ENCODE results near the gene ACOXL.

The ACOXL gene

DNA sequence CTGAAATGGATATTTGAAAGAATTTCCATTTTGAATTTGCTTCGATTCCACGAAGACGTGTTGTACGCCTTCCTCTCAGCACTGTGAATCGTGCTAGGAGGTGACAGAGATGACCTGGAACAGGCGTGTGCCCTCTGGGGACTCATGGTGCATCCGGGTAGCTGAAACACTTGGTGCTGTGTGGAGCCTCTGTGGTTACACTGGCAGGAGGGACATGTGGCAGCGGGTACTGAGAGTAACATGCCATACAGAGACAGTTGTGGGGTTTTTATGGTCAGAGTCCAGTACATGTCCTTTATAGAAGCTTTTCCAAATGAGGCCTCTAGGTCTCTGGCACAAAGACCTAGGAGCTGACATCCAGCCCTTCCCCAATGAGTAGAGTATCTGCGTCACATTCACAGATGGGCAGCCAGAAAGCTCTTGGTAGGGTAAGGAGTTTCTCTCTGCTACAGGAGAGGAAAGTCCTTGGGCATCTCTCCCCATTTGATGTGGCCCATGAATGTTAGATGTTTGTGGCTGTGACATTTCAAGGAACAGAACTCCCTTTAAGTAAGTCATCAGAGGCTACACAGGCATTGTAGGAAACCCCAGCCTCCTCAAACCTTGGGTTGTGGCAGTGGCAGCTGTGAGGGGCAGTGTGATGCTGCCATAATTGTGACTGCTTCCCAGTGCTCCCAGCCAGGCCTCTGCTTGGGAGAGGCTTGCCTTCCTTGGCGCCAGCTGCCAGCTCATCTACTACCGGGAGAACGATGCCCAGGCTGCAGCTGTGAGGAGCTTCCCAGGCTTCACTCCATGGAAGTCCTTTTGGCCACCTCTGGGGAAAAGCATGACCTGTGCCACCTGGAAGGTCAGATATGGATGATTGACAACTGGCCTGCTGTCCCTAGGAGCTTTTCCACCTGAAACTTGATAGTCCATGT lies 80.6 kb downstream of the ACOXL start:
- H3K4me3 ChIP-seq (ENCODE audit: low read depth, low read length): no peak overlapping the region
- TF ChIP-seq, protein P1, sequence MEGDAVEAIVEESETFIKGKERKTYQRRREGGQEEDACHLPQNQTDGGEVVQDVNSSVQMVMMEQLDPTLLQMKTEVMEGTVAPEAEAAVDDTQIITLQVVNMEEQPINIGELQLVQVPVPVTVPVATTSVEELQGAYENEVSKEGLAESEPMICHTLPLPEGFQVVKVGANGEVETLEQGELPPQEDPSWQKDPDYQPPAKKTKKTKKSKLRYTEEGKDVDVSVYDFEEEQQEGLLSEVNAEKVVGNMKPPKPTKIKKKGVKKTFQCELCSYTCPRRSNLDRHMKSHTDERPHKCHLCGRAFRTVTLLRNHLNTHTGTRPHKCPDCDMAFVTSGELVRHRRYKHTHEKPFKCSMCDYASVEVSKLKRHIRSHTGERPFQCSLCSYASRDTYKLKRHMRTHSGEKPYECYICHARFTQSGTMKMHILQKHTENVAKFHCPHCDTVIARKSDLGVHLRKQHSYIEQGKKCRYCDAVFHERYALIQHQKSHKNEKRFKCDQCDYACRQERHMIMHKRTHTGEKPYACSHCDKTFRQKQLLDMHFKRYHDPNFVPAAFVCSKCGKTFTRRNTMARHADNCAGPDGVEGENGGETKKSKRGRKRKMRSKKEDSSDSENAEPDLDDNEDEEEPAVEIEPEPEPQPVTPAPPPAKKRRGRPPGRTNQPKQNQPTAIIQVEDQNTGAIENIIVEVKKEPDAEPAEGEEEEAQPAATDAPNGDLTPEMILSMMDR (IDR thresholded peaks at IDR 0.05; ENCODE audit: borderline replicate concordance, insufficient read depth, low read depth, low read length): no peak

- no peak overlapping the region for H3K4me3 ChIP-seq (ENCODE audit: low read depth, low read length)
- TF ChIP-seq, protein P1 (IDR thresholded peaks at IDR 0.05; ENCODE audit: borderline replicate concordance, insufficient read depth, low read depth, low read length): no peak
These were observed 81.5 kb downstream of the ACOXL start for GRCh38 chr2:110813896-110814295.

DNA sequence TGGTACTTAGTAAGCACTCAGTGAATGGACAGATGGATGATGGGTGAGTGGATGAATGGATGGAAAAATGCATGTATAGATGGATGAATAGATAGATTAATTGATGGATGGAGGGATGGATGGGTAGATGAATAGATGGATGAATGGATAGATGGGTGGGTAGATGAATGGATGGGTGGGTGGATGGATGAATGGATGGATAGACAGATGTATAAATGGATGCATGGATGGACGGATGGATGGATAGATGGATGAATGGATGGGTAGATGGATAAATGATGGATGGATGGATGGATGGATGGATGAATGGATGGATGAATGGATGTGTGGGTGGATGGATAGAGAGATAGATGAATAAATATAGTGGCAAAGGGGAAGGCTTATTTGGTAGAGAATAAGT lies 83.6 kb downstream of the ACOXL start:
- TF ChIP-seq, protein P1 (IDR thresholded peaks at IDR 0.05; ENCODE audit: borderline replicate concordance, insufficient read depth, low read depth, low read length): no peak
- no peak overlapping the region for H3K4me3 ChIP-seq (ENCODE audit: low read depth, low read length)

DNA sequence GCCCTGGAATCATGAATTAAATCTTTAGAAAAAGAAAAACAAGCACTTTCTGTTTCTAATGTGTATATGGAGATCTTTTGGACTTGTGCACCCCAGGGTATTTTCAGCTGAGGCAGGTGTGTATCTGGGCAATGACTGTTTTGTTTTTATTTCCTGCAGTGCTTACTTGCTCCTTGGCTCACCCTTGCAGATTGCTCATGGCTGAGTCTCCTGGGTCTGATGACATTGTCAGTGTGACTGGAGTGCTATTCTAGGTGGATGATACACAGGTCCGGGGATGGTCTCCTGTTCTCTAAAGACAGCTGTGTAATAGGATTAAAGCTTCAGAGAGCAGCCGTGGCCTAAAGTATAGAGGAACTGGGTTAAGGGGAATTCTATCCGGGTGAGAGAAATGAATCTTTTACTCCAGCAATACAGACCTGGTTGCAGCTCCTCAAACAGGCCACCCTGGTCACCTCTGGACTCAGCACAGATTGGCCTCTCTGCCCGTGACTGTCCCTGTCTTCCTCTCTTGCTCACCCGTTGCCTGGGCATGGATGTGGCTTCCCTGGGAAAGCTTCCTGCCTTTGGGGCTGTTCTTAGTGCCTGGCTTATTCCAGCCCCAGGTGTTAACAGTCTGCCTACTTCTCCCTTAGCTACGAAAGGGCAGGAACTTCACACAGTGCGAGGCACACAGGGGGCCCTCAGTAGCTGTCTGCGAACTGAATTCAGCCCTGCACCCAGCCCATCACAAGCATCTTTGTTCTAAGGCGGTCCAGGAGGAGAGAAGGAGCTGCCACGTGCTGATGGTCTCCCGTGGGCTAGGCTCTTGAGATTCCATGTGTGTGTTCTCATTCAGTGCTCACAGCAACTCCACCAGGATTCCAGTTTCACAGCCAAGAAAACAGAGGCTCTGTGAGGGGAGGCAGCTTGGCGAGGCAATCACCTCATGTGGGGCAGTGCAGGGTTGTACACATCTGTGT lies 84.3 kb downstream of the ACOXL start:
- TF ChIP-seq, protein P1 (IDR thresholded peaks at IDR 0.05; ENCODE audit: borderline replicate concordance, insufficient read depth, low read depth, low read length): no peak
- H3K4me3 ChIP-seq (ENCODE audit: low read depth, low read length): no peak overlapping the region

DNA sequence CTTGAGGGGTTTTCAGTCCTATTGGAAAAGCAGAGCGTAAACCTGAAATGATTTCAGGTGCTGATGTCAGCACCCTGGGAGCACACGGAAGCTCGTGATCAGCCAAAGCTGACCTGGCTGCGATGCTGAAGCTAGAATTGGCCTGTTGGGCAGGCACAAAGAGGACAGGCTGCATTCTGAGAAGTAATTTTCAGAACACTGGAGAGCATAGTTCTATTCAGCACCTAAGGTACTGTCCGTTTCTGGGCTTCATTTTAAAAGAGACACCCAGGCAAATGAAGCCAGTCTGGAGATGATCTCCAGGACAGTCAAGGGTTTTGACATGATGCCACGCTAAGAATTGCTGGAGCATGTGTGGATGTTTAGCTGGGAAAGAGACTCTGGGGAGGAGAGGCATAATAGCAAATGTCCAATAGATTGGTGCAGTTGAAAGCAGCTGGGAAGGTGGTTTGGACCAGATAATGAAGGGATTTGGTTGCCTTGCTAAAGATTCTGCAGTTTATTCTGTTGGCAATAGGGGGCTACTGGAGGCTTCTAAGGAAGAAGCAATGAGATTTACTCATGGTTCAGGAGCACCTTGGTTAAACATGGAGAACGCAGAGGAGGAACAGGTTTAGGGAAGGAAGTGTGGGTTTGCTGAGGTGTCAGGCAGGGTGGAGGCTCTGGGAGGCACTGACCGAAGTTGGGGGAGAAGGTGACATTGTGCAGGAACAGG lies 86.6 kb downstream of the ACOXL start:
- TF ChIP-seq, protein P1 (IDR thresholded peaks at IDR 0.05; ENCODE audit: borderline replicate concordance, insufficient read depth, low read depth, low read length): 0 out of 2 replicates have a peak, but pooled peaks have one; percentile 15
- no peak overlapping the region for H3K4me3 ChIP-seq (ENCODE audit: low read depth, low read length)

- TF ChIP-seq, protein P1 (IDR thresholded peaks at IDR 0.05; ENCODE audit: borderline replicate concordance, insufficient read depth, low read depth, low read length): no peak
- no peak overlapping the region for H3K4me3 ChIP-seq (ENCODE audit: low read depth, low read length)
These were observed 87.3 kb downstream of the ACOXL start for GRCh38 chr2:110819711-110820110.
